NCI-H774 (cell line): Measurements from ENCODE around the gene SETD5.

Source experiments
- DNase-seq: peaks from one replicate; lab custom pipeline; 2025; lab: John Stamatoyannopoulos, UW

The SETD5 gene

GRCh38 chr3:9408546-9408945, 11.1 kb downstream of the SETD5 start:
- no peak for DNase-seq

GRCh38 chr3:9409981-9410854, 12.8 kb downstream of the SETD5 start:
- no peak for DNase-seq

- no peak for DNase-seq
Observed at GRCh38 chr3:9411302-9411701, 13.9 kb downstream of the SETD5 start.

GRCh38 chr3:9412293-9412692, 14.9 kb downstream of the SETD5 start:
- DNase-seq: no peak

GRCh38 chr3:9414826-9415225, 17.4 kb downstream of the SETD5 start:
- DNase-seq: no peak

- no peak for DNase-seq
Observed at GRCh38 chr3:9415485-9416138, 18.2 kb downstream of the SETD5 start.

GRCh38 chr3:9416139-9416780, 18.8 kb downstream of the SETD5 start:
- DNase-seq: no peak

- no peak for DNase-seq
Observed at GRCh38 chr3:9420850-9421549, 23.6 kb downstream of the SETD5 start.

GRCh38 chr3:9422712-9423424, 25.5 kb downstream of the SETD5 start:
- peak; percentile 88 for DNase-seq

- DNase-seq: no peak
Observed at GRCh38 chr3:9428411-9428810, 31.0 kb downstream of the SETD5 start.

- no peak for DNase-seq
Observed at GRCh38 chr3:9430733-9431132, 33.3 kb downstream of the SETD5 start.

- DNase-seq: no peak
Observed at GRCh38 chr3:9433627-9434521, 36.5 kb downstream of the SETD5 start.

GRCh38 chr3:9435316-9435715, 37.9 kb downstream of the SETD5 start:
- no peak for DNase-seq

GRCh38 chr3:9439331-9439730, 41.9 kb downstream of the SETD5 start:
- DNase-seq: no peak

GRCh38 chr3:9441501-9442221, 44.2 kb downstream of the SETD5 start:
- DNase-seq: no peak

GRCh38 chr3:9448071-9448470, 50.7 kb downstream of the SETD5 start:
- DNase-seq: no peak

GRCh38 chr3:9448643-9449042, 51.2 kb downstream of the SETD5 start:
- DNase-seq: no peak

GRCh38 chr3:9450126-9450525, 52.7 kb downstream of the SETD5 start:
- no peak for DNase-seq

GRCh38 chr3:9450991-9451390, 53.6 kb downstream of the SETD5 start:
- DNase-seq: no peak

- no peak for DNase-seq
Observed at GRCh38 chr3:9452417-9452816, 55.0 kb downstream of the SETD5 start.
